IPS-15b (cell line): ENCODE results near the gene CTTNBP2.

Experiments
- H3K27me3 ChIP-seq: one replicate; pipeline ENCODE4 v1.6.1; 2013; ENCODE audit warnings: low read length; ENCODE audit not compliant: control insufficient read depth, insufficient read depth
- H3K36me3 ChIP-seq: one replicate; pipeline ENCODE4 v1.6.1; 2013; ENCODE audit warnings: low read length; ENCODE audit not compliant: control insufficient read depth, insufficient read depth
- H3K4me1 ChIP-seq: one replicate; pipeline ENCODE4 v1.6.1; 2013; ENCODE audit warnings: mild to moderate bottlenecking, low read length; ENCODE audit not compliant: control insufficient read depth, insufficient read depth
- H3K4me3 ChIP-seq: one replicate; pipeline ENCODE4 v1.5.1; 2013; ENCODE audit warnings: low read depth, low read length
- H3K9ac ChIP-seq: one replicate; pipeline ENCODE4 v1.6.1; 2013; ENCODE audit warnings: low read depth, mild to moderate bottlenecking, low read length
- H3K9me3 ChIP-seq: one replicate; pipeline ENCODE4 v1.6.1; 2013; ENCODE audit warnings: mild to moderate bottlenecking, low read length; ENCODE audit not compliant: control insufficient read depth, insufficient read depth

CTTNBP2 gene

GRCh38 chr7:117889611-117890010 is 16.4 kb upstream of the CTTNBP2 start:
- Histone ChIP-seq H3K9me3 (no peaks in the 10 kb centered on the region), H3K4me3 (no peak overlapping the region), H3K4me1 (peaks cover 15% of the 10 kb centered on the region), H3K27me3 (no peaks in the 10 kb centered on the region), H3K36me3 (no peaks in the 10 kb centered on the region), H3K9ac (no peak overlapping the region)

- no peaks in the 10 kb centered on the region for H3K36me3 ChIP-seq
- no peak overlapping the region for H3K9ac ChIP-seq
- H3K9me3 ChIP-seq: no peaks in the 10 kb centered on the region
- no peak overlapping the region for H3K4me3 ChIP-seq
- peaks cover 15% of the 10 kb centered on the region for H3K4me1 ChIP-seq
- H3K27me3 ChIP-seq: no peaks in the 10 kb centered on the region
These were observed 15.4 kb upstream of the CTTNBP2 start for GRCh38 chr7:117888627-117889026.

GRCh38 chr7:117882594-117882993 is 9.4 kb upstream of the CTTNBP2 start:
- Histone ChIP-seq H3K4me3 (no peak overlapping the region), H3K4me1 (peaks cover 2% of the 10 kb centered on the region), H3K36me3 (no peaks in the 10 kb centered on the region), H3K9ac (no peak overlapping the region), H3K27me3 (no peaks in the 10 kb centered on the region), H3K9me3 (no peaks in the 10 kb centered on the region)

GRCh38 chr7:117876761-117877160 is 3.5 kb upstream of the CTTNBP2 start:
- no peaks in the 10 kb centered on the region for H3K9me3 ChIP-seq
- H3K4me3 ChIP-seq: no peak overlapping the region
- H3K4me1 ChIP-seq: peaks cover 20% of the 10 kb centered on the region
- H3K36me3 ChIP-seq: no peaks in the 10 kb centered on the region
- H3K27me3 ChIP-seq: peaks cover 4% of the 10 kb centered on the region
- no peak overlapping the region for H3K9ac ChIP-seq

- Histone ChIP-seq H3K4me1 (peaks cover 25% of the 10 kb centered on the region), H3K9ac (no peak overlapping the region), H3K9me3 (no peaks in the 10 kb centered on the region), H3K4me3 (no peak overlapping the region), H3K36me3 (no peaks in the 10 kb centered on the region), H3K27me3 (peaks cover 4% of the 10 kb centered on the region)
These were observed 2.3 kb upstream of the CTTNBP2 start for GRCh38 chr7:117875566-117875965.

- H3K9ac ChIP-seq: no peak overlapping the region
- peaks cover 4% of the 10 kb centered on the region for H3K27me3 ChIP-seq
- H3K36me3 ChIP-seq: no peaks in the 10 kb centered on the region
- H3K4me3 ChIP-seq: peak overlapping the region; percentile 68
- no peaks in the 10 kb centered on the region for H3K9me3 ChIP-seq
- peaks cover 27% of the 10 kb centered on the region for H3K4me1 ChIP-seq
These were observed 1.0 kb upstream of the CTTNBP2 start for GRCh38 chr7:117874191-117874700.

GRCh38 chr7:117872561-117873309 is 506 bp downstream of the CTTNBP2 start:
- Histone ChIP-seq H3K9me3 (no peaks in the 10 kb centered on the region), H3K4me1 (peaks cover 27% of the 10 kb centered on the region), H3K9ac (peak overlapping the region; percentile 79), H3K27me3 (peaks cover 4% of the 10 kb centered on the region), H3K36me3 (no peaks in the 10 kb centered on the region), H3K4me3 (peak overlapping the region; percentile 92)

- Histone ChIP-seq H3K27me3 (peaks cover 4% of the 10 kb centered on the region), H3K9me3 (no peaks in the 10 kb centered on the region), H3K36me3 (no peaks in the 10 kb centered on the region), H3K4me1 (peaks cover 25% of the 10 kb centered on the region), H3K4me3 (peak overlapping the region; percentile 92), H3K9ac (peak overlapping the region; percentile 79)
These were observed 1.3 kb downstream of the CTTNBP2 start for GRCh38 chr7:117871778-117872538.

GRCh38 chr7:117871401-117871777 is 1.9 kb downstream of the CTTNBP2 start:
- Histone ChIP-seq H3K27me3 (peaks cover 4% of the 10 kb centered on the region), H3K4me3 (peak overlapping the region; percentile 92)

GRCh38 chr7:117870448-117871130 is 2.7 kb downstream of the CTTNBP2 start:
- Histone ChIP-seq H3K27me3 (peaks cover 4% of the 10 kb centered on the region), H3K4me3 (peak overlapping the region; percentile 92)

More at GRCh38 chr7:117871401-117871777, 1.9 kb downstream of the CTTNBP2 start:
- Histone ChIP-seq H3K4me1 (peaks cover 23% of the 10 kb centered on the region), H3K9ac (no peak overlapping the region), H3K9me3 (no peaks in the 10 kb centered on the region), H3K36me3 (no peaks in the 10 kb centered on the region)

GRCh38 chr7:117869374-117869773 is 3.9 kb downstream of the CTTNBP2 start:
- Histone ChIP-seq H3K27me3 (peaks cover 4% of the 10 kb centered on the region), H3K4me1 (peaks cover 12% of the 10 kb centered on the region), H3K36me3 (no peaks in the 10 kb centered on the region), H3K9ac (no peak overlapping the region), H3K4me3 (no peak overlapping the region), H3K9me3 (no peaks in the 10 kb centered on the region)

More at GRCh38 chr7:117870448-117871130, 2.7 kb downstream of the CTTNBP2 start:
- Histone ChIP-seq H3K9me3 (no peaks in the 10 kb centered on the region), H3K4me1 (peaks cover 15% of the 10 kb centered on the region), H3K36me3 (no peaks in the 10 kb centered on the region), H3K9ac (no peak overlapping the region)
